Keratinocyte (primary cell): ENCODE data around the gene FAM107B. TPM values are rescaled to one million over a fixed set of nuclear protein-coding genes. Genes with fewer than 3 reads are reported as not detected.

ENCODE experiments used
- DNase-seq: peaks from one replicate; pipeline ENCODE4 v3.0.0-alpha.2; 2011; ENCODE audit warnings: low read depth, missing footprints, low spot score
- FAIRE-seq: peaks from 2 replicates; lab custom pipeline; 2011; peaks lifted over from hg19 to GRCh38; lab: Jason Lieb, UNC
- H2AFZ ChIP-seq: 2 replicates; pipeline ENCODE4 v1.6.0; 2012; ENCODE audit warnings: low read length, control low read depth, inconsistent platforms; ENCODE audit not compliant: control insufficient read depth
- H3K27ac ChIP-seq: 2 replicates; pipeline ENCODE4 v1.5.1; 2011; ENCODE audit warnings: low read length; ENCODE audit not compliant: control insufficient read depth, insufficient read depth
- H3K27me3 ChIP-seq: 3 replicates; pipeline ENCODE4 v1.6.0; 2011; ENCODE audit warnings: low read length; ENCODE audit not compliant: control insufficient read depth, insufficient read depth; ENCODE audit errors: extremely low read depth
- H3K36me3 ChIP-seq, 2 experiments: 2 replicates in 1 of 2; 3 replicates in 1 of 2; pipeline ENCODE4 v1.5.1; 2011; ENCODE audit warnings: low read length in 2 of 2, mild to moderate bottlenecking in 1 of 2; ENCODE audit not compliant: control insufficient read depth in 2 of 2, insufficient read depth in 2 of 2; ENCODE audit errors: extremely low read depth in 1 of 2
- H3K4me1 ChIP-seq: 3 replicates; pipeline ENCODE4 v1.5.1; 2011; ENCODE audit warnings: low read length; ENCODE audit not compliant: control insufficient read depth, insufficient read depth; ENCODE audit errors: extremely low read depth
- H3K4me2 ChIP-seq: 3 replicates; pipeline ENCODE4 v1.6.0; 2011; ENCODE audit warnings: low read depth, low read length; ENCODE audit not compliant: control insufficient read depth, insufficient read depth; ENCODE audit errors: extremely low read depth
- H3K4me3 ChIP-seq, 3 experiments: fragments of 200-600 bp in 1 of 3; sonication (generic) in 1 of 3; 2 replicates in 2 of 3; 3 replicates in 1 of 3; pipeline ENCODE4 v1.5.1; 2011 to 2016; ENCODE audit warnings: low read length in 3 of 3, mild to moderate bottlenecking in 3 of 3, control low read depth in 2 of 3, inconsistent platforms in 1 of 3, low read depth in 1 of 3, mixed read lengths in 1 of 3, mixed run types in 1 of 3, moderate library complexity in 1 of 3; ENCODE audit not compliant: control insufficient read depth in 2 of 3, insufficient read depth in 2 of 3; ENCODE audit errors: extremely low read depth in 1 of 3
- H3K79me2 ChIP-seq: 2 replicates; pipeline ENCODE4 v1.6.0; 2012; ENCODE audit warnings: low read length; ENCODE audit not compliant: control insufficient read depth, insufficient read depth
- H3K9ac ChIP-seq: 3 replicates; pipeline ENCODE4 v1.6.0; 2011; ENCODE audit warnings: low read length; ENCODE audit not compliant: control insufficient read depth, insufficient read depth; ENCODE audit errors: extremely low read depth
- H3K9me1 ChIP-seq: 3 replicates; pipeline ENCODE4 v1.6.0; 2011; ENCODE audit warnings: low read length; ENCODE audit not compliant: control insufficient read depth, insufficient read depth; ENCODE audit errors: extremely low read depth
- H3K9me3 ChIP-seq: 2 replicates; pipeline ENCODE4 v1.5.1; 2012; ENCODE audit warnings: low read depth, low read length; ENCODE audit not compliant: control insufficient read depth
- H4K20me1 ChIP-seq: 3 replicates; pipeline ENCODE4 v1.6.0; 2011; ENCODE audit warnings: low read length; ENCODE audit not compliant: control insufficient read depth, insufficient read depth; ENCODE audit errors: extremely low read depth
- CTCF ChIP-seq, 3 experiments: IDR thresholded peaks in 1 of 3; conservative IDR thresholded peaks in 1 of 3; optimal IDR thresholded peaks in 1 of 3; 2 replicates in 2 of 3; 3 replicates in 1 of 3; pipeline versions ENCODE3 to v1.5.1; 2011; ENCODE audit warnings: low read length in 3 of 3, mild to moderate bottlenecking in 3 of 3, moderate library complexity in 2 of 3, control low read depth in 1 of 3, inconsistent platforms in 1 of 3; ENCODE audit not compliant: insufficient read depth in 2 of 3; ENCODE audit errors: extremely low read depth in 1 of 3
- EZH2 ChIP-seq: IDR thresholded peaks from one replicate; pipeline ENCODE4 v1.6.1; 2012; ENCODE audit warnings: inconsistent platforms, mild to moderate bottlenecking, low read length, moderate library complexity
- dilution Hi-C: fragments of 300-500 bp; cut with MboI; formaldehyde crosslinking; loops from one replicate; pipeline ENCODE4 v1.7.0; 2020; ENCODE audit warnings: low sequenced_read_pairs; ENCODE audit not compliant: extremely low pct_ligation_motif_present
- polyA plus RNA-seq, 5 experiments: library from polyadenylated mRNA; depleted of rRNA in 3 of 5; stranded (reverse) in 3 of 5; stranded (forward) in 1 of 5; unstranded in 1 of 5; fragments of >200 nt; gene quantifications; 1 replicate in 1 of 5; 2 replicates in 3 of 5; 3 replicates in 1 of 5; pipeline versions ENCODE4 v1.2.1 to v1.2.3, GENCODE V29; 2011 to 2012; ENCODE audit warnings: missing spikeins in 2 of 5, low read depth in 1 of 5, low replicate concordance in 1 of 5

Gene FAM107B
- polyA plus RNA-seq, 1 donor (not counting 4 experiments of a cell fraction or from before 2014, with no cell fraction given), result 8.7 TPM

GRCh38 chr10:14649739-14650138 lies 125.0 kb downstream of the FAM107B start:
- Histone ChIP-seq H3K9me3 (no peaks in the 10 kb centered on the region), H4K20me1 (no peaks in the 10 kb centered on the region), H2AFZ (no peak overlapping the region), H3K9ac (no peak overlapping the region), H3K9me1 (no peaks in the 10 kb centered on the region), H3K36me3 (no peaks in the 10 kb centered on the region), H3K4me1 (peaks cover 37% of the 10 kb centered on the region), H3K79me2 (no peaks in the 10 kb centered on the region), H3K4me3 (no peak overlapping the region), H3K27me3 (no peaks in the 10 kb centered on the region), H3K27ac (no peak overlapping the region), H3K4me2 (no peak overlapping the region)
- dilution Hi-C loops, result no loop called here
- FAIRE-seq (no peak), DNase-seq (no peak)
- no peak for TF ChIP-seq EZH2
- TF ChIP-seq CTCF (optimal IDR thresholded peaks at IDR 0.05 in 1 of 3, IDR thresholded peaks at IDR 0.05 in 1 of 3, conservative IDR thresholded peaks at IDR 0.05 in 1 of 3; ENCODE audit: extremely low read depth in 1 of 3, insufficient read depth in 2 of 3, low read length in 3 of 3), result no peak

- Histone ChIP-seq H3K36me3 (no peaks in the 10 kb centered on the region), H3K4me1 (peaks cover 29% of the 10 kb centered on the region), H3K79me2 (no peaks in the 10 kb centered on the region), H3K27ac (peak overlapping the region; percentile 62), H3K4me3 (peak overlapping the region in 1 of 3 experiments; percentile 15), H2AFZ (no peak overlapping the region), H3K4me2 (peak overlapping the region; percentile 76), H3K27me3 (no peaks in the 10 kb centered on the region), H3K9ac (no peak overlapping the region), H3K9me3 (no peaks in the 10 kb centered on the region), H3K9me1 (no peaks in the 10 kb centered on the region), H4K20me1 (no peaks in the 10 kb centered on the region)
- TF ChIP-seq CTCF (optimal IDR thresholded peaks at IDR 0.05 in 1 of 3, IDR thresholded peaks at IDR 0.05 in 1 of 3, conservative IDR thresholded peaks at IDR 0.05 in 1 of 3; ENCODE audit: extremely low read depth in 1 of 3, insufficient read depth in 2 of 3, low read length in 3 of 3) (no peak), EZH2 (no peak)
- dilution Hi-C loops, result no loop called here
- FAIRE-seq, result peak; percentile 67
- peak; percentile 17 for DNase-seq
Observed at GRCh38 chr10:14648946-14649345, 125.8 kb downstream of the FAM107B start.
